Neural cell (in vitro differentiated cells): ENCODE data around the gene ADGRG6.

Source experiments
- EP300 ChIP-seq: fragments of 450-650 bp; conservative IDR thresholded peaks from 2 replicates; pipeline ENCODE4 v1.6.1; 2014; ENCODE audit warnings: antibody characterized with exemption, mild to moderate bottlenecking, moderate library complexity; ENCODE audit not compliant: poor library complexity, severe bottlenecking
- EZH2 ChIP-seq: fragments of 200-600, 300-800 bp; shearing (Covaris generic), sonication (generic); IDR thresholded peaks from 2 replicates; pipeline ENCODE4 v1.6.1; 2014; ENCODE audit warnings: antibody characterized with exemption, low read length, borderline replicate concordance, mild to moderate bottlenecking; ENCODE audit not compliant: insufficient read depth, poor library complexity, severe bottlenecking
- MXI1 ChIP-seq: fragments of 450-650 bp; conservative IDR thresholded peaks from 2 replicates; pipeline ENCODE4 v1.6.1; 2014; ENCODE audit warnings: antibody characterized with exemption, mild to moderate bottlenecking; ENCODE audit not compliant: poor library complexity, severe bottlenecking
- POLR2AphosphoS5 ChIP-seq: IDR thresholded peaks from 2 replicates; pipeline ENCODE4 v1.6.1; 2012
- RAD21 ChIP-seq: fragments of 450-650 bp; conservative IDR thresholded peaks from 2 replicates; pipeline ENCODE4 v1.6.1; 2014; ENCODE audit warnings: antibody characterized with exemption, mild to moderate bottlenecking, moderate library complexity
- REST ChIP-seq: IDR thresholded peaks from 2 replicates; pipeline ENCODE4 v1.6.1; 2012; ENCODE audit warnings: borderline replicate concordance
- SMC3 ChIP-seq: fragments of 450-650 bp; conservative IDR thresholded peaks from 2 replicates; pipeline ENCODE4 v1.6.1; 2014; ENCODE audit warnings: antibody characterized with exemption, mild to moderate bottlenecking, moderate library complexity; ENCODE audit not compliant: poor library complexity
- TAF1 ChIP-seq: IDR thresholded peaks from 2 replicates; pipeline ENCODE4 v1.6.1; 2012; ENCODE audit warnings: low read depth
- TF ChIP-seq, protein P1 (sequence below): fragments of 450-650 bp; IDR thresholded peaks from 2 replicates; pipeline ENCODE4 v1.5.1; 2014; ENCODE audit warnings: antibody characterized with exemption, mild to moderate bottlenecking, moderate library complexity; ENCODE audit not compliant: poor library complexity, severe bottlenecking

DNA sequence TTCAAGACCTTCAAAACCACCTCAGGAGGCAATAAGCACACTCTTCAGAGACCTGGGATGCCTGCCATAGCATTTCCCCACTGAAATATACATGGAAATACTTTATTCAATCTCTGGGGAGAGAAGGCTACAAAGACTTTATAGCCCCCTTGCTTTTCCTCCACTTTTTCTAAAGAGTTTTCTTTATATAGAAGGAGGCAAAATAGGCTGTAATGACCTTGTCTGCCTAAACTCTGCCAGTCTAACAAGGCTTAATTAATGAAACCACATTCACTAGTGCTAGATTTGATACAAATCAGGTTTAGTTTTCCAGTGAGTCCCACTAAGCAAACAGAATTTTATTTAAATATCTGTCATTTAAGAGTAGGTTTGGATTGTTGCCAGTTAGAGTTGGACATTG is 114.9 kb downstream of the ADGRG6 start:
- TF ChIP-seq, protein P1, sequence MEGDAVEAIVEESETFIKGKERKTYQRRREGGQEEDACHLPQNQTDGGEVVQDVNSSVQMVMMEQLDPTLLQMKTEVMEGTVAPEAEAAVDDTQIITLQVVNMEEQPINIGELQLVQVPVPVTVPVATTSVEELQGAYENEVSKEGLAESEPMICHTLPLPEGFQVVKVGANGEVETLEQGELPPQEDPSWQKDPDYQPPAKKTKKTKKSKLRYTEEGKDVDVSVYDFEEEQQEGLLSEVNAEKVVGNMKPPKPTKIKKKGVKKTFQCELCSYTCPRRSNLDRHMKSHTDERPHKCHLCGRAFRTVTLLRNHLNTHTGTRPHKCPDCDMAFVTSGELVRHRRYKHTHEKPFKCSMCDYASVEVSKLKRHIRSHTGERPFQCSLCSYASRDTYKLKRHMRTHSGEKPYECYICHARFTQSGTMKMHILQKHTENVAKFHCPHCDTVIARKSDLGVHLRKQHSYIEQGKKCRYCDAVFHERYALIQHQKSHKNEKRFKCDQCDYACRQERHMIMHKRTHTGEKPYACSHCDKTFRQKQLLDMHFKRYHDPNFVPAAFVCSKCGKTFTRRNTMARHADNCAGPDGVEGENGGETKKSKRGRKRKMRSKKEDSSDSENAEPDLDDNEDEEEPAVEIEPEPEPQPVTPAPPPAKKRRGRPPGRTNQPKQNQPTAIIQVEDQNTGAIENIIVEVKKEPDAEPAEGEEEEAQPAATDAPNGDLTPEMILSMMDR: no peak
- TF ChIP-seq MXI1 (no peak), EP300 (no peak), REST (no peak), EZH2 (no peak), POLR2AphosphoS5 (no peak), SMC3 (no peak), TAF1 (no peak), RAD21 (no peak)
